Neural cell (in vitro differentiated cells): ENCODE measurements around the gene OR6Y1. TPM values are rescaled to one million over a fixed set of nuclear protein-coding genes. Genes with fewer than 3 reads are reported as not detected.

Source experiments
- H2AFZ ChIP-seq: fragments of 200-600, 300-800 bp; sonication (generic), shearing (Covaris generic); 2 replicates; pipeline ENCODE4 v1.6.0; 2014; ENCODE audit warnings: low read depth, mild to moderate bottlenecking, antibody characterized with exemption, low read length, moderate library complexity
- H3F3A ChIP-seq: fragments of 200-600 bp; shearing (Covaris generic); 2 replicates; pipeline ENCODE4 v1.6.1; 2016; ENCODE audit warnings: mild to moderate bottlenecking, moderate library complexity, mixed read lengths, antibody characterized with exemption, low read length; ENCODE audit not compliant: insufficient read depth, poor library complexity, severe bottlenecking
- H3K27ac ChIP-seq: fragments of 200-600, 300-800 bp; sonication (generic), shearing (Covaris generic); 2 replicates; pipeline ENCODE4 v1.5.1; 2014; ENCODE audit warnings: mild to moderate bottlenecking, low read length, moderate library complexity
- H3K27me3 ChIP-seq: fragments of 300-800, 200-600 bp; sonication (generic), shearing (Covaris generic); 2 replicates; pipeline ENCODE4 v1.6.0; 2014; ENCODE audit warnings: mild to moderate bottlenecking, low read depth, low read length, moderate library complexity; ENCODE audit not compliant: insufficient read depth
- H3K36me3 ChIP-seq: fragments of 300-800, 200-600 bp; sonication (generic), shearing (Covaris generic); 2 replicates; pipeline ENCODE4 v1.5.1; 2014; ENCODE audit warnings: mild to moderate bottlenecking, antibody characterized with exemption, low read length, moderate library complexity; ENCODE audit not compliant: insufficient read depth
- H3K4me2 ChIP-seq: fragments of 300-800, 200-600 bp; sonication (generic), shearing (Covaris generic); 2 replicates; pipeline ENCODE4 v1.6.0; 2014; ENCODE audit warnings: mild to moderate bottlenecking, low read length
- H3K4me3 ChIP-seq: fragments of 300-800, 200-600 bp; sonication (generic), shearing (Covaris generic); 2 replicates; pipeline ENCODE4 v1.5.1; 2014; ENCODE audit warnings: mild to moderate bottlenecking, low read length, moderate library complexity
- H3K79me2 ChIP-seq: fragments of 200-600 bp; shearing (Covaris generic); replicated peaks from 2 replicates; pipeline ENCODE4 v1.6.0; 2014; ENCODE audit warnings: mild to moderate bottlenecking, low read length, moderate library complexity; ENCODE audit not compliant: insufficient read depth
- H3K9ac ChIP-seq: fragments of 300-800, 200-600 bp; sonication (generic), shearing (Covaris generic); 2 replicates; pipeline ENCODE4 v1.6.1; 2016; ENCODE audit warnings: mild to moderate bottlenecking, low read length, mixed read lengths
- H3K9me2 ChIP-seq: fragments of 200-600 bp; shearing (Covaris generic); 2 replicates; pipeline ENCODE4 v1.6.1; 2016; ENCODE audit warnings: mild to moderate bottlenecking, low read length, mixed read lengths; ENCODE audit not compliant: insufficient read depth
- H3K9me3 ChIP-seq: fragments of 200-600, 300-800 bp; sonication (generic), shearing (Covaris generic); 2 replicates; pipeline ENCODE4 v1.6.1; 2016; ENCODE audit warnings: mild to moderate bottlenecking, mixed run types, low read length, moderate library complexity, mixed read lengths
- H4K20me1 ChIP-seq: fragments of 200-600 bp; shearing (Covaris generic); 2 replicates; pipeline ENCODE4 v1.6.1; 2016; ENCODE audit warnings: mild to moderate bottlenecking, mixed run types; ENCODE audit not compliant: insufficient read depth
- EP300 ChIP-seq: fragments of 450-650 bp; conservative IDR thresholded peaks from 2 replicates; pipeline ENCODE4 v1.6.1; 2014; ENCODE audit warnings: antibody characterized with exemption, mild to moderate bottlenecking, moderate library complexity; ENCODE audit not compliant: poor library complexity, severe bottlenecking
- EZH2 ChIP-seq: fragments of 200-600, 300-800 bp; shearing (Covaris generic), sonication (generic); IDR thresholded peaks from 2 replicates; pipeline ENCODE4 v1.6.1; 2014; ENCODE audit warnings: antibody characterized with exemption, low read length, borderline replicate concordance, mild to moderate bottlenecking; ENCODE audit not compliant: insufficient read depth, poor library complexity, severe bottlenecking
- MXI1 ChIP-seq: fragments of 450-650 bp; conservative IDR thresholded peaks from 2 replicates; pipeline ENCODE4 v1.6.1; 2014; ENCODE audit warnings: antibody characterized with exemption, mild to moderate bottlenecking; ENCODE audit not compliant: poor library complexity, severe bottlenecking
- POLR2AphosphoS5 ChIP-seq: IDR thresholded peaks from 2 replicates; pipeline ENCODE4 v1.6.1; 2012
- RAD21 ChIP-seq: fragments of 450-650 bp; conservative IDR thresholded peaks from 2 replicates; pipeline ENCODE4 v1.6.1; 2014; ENCODE audit warnings: antibody characterized with exemption, mild to moderate bottlenecking, moderate library complexity
- SMC3 ChIP-seq: fragments of 450-650 bp; conservative IDR thresholded peaks from 2 replicates; pipeline ENCODE4 v1.6.1; 2014; ENCODE audit warnings: antibody characterized with exemption, mild to moderate bottlenecking, moderate library complexity; ENCODE audit not compliant: poor library complexity
- TAF1 ChIP-seq: IDR thresholded peaks from 2 replicates; pipeline ENCODE4 v1.6.1; 2012; ENCODE audit warnings: low read depth
- polyA plus RNA-seq: library from polyadenylated mRNA; depleted of rRNA; stranded (reverse); fragments of >200 nt; gene quantifications from 2 replicates; pipeline ENCODE4 v1.2.3, GENCODE V29; 2014
- TF ChIP-seq, protein P1 (sequence below): IDR thresholded peaks from 2 replicates; pipeline ENCODE4 v1.6.1; 2012; ENCODE audit warnings: borderline replicate concordance
- TF ChIP-seq, protein P2 (sequence below): fragments of 450-650 bp; IDR thresholded peaks from 2 replicates; pipeline ENCODE4 v1.5.1; 2014; ENCODE audit warnings: antibody characterized with exemption, mild to moderate bottlenecking, moderate library complexity; ENCODE audit not compliant: poor library complexity, severe bottlenecking

Gene OR6Y1
- polyA plus RNA-seq, 1 donor from 2014 or later, result not detected

DNA sequence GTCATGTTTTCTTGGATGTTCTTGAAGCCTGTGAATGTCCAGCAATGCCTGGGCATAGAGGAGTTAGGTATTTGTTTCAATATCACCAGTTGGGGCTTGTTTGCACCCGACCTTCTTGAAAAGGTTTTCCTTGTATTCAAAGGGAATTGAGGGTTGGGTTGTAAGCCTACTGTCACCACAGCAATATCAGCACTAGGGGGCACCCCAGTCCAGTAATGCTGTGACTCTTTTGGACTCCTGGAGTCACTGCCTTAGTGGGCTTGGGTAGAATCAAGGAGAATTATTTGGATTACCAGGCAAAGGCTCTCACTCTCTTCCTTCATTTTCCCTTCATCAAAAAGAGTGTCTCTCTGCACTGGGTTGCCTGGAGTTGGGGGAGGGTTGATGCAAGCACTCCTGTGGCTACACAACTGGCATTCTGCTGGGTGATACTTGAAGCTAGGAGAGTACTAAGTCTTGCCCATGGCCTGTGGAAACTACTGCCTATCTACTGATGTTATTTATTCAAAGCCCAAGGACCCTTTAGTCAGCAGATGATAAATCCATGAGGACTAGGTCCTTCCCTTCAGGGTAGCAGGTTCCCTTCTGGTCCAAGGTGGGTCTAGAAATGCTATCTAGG lies 47.7 kb downstream of the OR6Y1 start:
- H3K36me3 ChIP-seq, result no peaks in the 10 kb centered on the region

DNA sequence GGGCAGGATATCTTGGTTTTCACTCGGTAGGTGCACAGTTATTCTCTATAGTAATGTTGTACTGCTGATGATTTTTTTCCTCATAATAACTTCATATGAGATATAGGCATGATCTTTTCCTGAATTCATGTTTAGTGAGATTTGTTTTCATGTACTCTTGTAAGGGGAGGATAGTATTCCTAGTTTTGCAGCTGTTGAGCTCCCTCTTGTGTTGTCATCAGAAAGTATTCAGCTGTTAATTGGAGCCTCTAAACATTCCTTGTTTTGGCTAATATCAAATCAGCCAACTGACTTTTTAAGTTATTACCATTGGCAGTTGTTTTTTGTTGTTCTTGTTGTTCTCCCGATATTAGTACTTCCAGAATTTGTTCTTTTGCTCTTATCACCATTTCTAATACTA lies 57.8 kb downstream of the OR6Y1 start:
- Histone ChIP-seq H3K79me2 (no peaks in the 10 kb centered on the region), H3K27me3 (no peaks in the 10 kb centered on the region), H3K9ac (no peak overlapping the region), H4K20me1 (no peaks in the 10 kb centered on the region), H3K4me2 (no peak overlapping the region), H3K4me3 (no peak overlapping the region), H3F3A (no peaks in the 10 kb centered on the region), H2AFZ (no peak overlapping the region), H3K36me3 (no peaks in the 10 kb centered on the region), H3K9me2 (no peaks in the 10 kb centered on the region), H3K27ac (no peak overlapping the region), H3K9me3 (no peaks in the 10 kb centered on the region)
- no peak for TF ChIP-seq TAF1
- no peak for TF ChIP-seq RAD21
- TF ChIP-seq EZH2, result no peak
- TF ChIP-seq SMC3, result no peak
- TF ChIP-seq POLR2AphosphoS5, result no peak
- TF ChIP-seq, protein P1, sequence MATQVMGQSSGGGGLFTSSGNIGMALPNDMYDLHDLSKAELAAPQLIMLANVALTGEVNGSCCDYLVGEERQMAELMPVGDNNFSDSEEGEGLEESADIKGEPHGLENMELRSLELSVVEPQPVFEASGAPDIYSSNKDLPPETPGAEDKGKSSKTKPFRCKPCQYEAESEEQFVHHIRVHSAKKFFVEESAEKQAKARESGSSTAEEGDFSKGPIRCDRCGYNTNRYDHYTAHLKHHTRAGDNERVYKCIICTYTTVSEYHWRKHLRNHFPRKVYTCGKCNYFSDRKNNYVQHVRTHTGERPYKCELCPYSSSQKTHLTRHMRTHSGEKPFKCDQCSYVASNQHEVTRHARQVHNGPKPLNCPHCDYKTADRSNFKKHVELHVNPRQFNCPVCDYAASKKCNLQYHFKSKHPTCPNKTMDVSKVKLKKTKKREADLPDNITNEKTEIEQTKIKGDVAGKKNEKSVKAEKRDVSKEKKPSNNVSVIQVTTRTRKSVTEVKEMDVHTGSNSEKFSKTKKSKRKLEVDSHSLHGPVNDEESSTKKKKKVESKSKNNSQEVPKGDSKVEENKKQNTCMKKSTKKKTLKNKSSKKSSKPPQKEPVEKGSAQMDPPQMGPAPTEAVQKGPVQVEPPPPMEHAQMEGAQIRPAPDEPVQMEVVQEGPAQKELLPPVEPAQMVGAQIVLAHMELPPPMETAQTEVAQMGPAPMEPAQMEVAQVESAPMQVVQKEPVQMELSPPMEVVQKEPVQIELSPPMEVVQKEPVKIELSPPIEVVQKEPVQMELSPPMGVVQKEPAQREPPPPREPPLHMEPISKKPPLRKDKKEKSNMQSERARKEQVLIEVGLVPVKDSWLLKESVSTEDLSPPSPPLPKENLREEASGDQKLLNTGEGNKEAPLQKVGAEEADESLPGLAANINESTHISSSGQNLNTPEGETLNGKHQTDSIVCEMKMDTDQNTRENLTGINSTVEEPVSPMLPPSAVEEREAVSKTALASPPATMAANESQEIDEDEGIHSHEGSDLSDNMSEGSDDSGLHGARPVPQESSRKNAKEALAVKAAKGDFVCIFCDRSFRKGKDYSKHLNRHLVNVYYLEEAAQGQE, result no peak
- no peak for TF ChIP-seq MXI1

More for the DNA sequence above, 47.7 kb downstream of the OR6Y1 start:
- no peaks in the 10 kb centered on the region for H3F3A ChIP-seq
- no peak overlapping the region for H3K27ac ChIP-seq
- H3K9me3 ChIP-seq, result no peaks in the 10 kb centered on the region
- H3K27me3 ChIP-seq, result no peaks in the 10 kb centered on the region
- H3K79me2 ChIP-seq, result no peaks in the 10 kb centered on the region
- no peak overlapping the region for H2AFZ ChIP-seq
- no peak overlapping the region for H3K9ac ChIP-seq
- TF ChIP-seq SMC3 (no peak), EP300 (no peak), EZH2 (no peak), RAD21 (no peak), MXI1 (no peak), TAF1 (no peak), POLR2AphosphoS5 (no peak)
- TF ChIP-seq, protein P1, result no peak
- TF ChIP-seq, protein P2, sequence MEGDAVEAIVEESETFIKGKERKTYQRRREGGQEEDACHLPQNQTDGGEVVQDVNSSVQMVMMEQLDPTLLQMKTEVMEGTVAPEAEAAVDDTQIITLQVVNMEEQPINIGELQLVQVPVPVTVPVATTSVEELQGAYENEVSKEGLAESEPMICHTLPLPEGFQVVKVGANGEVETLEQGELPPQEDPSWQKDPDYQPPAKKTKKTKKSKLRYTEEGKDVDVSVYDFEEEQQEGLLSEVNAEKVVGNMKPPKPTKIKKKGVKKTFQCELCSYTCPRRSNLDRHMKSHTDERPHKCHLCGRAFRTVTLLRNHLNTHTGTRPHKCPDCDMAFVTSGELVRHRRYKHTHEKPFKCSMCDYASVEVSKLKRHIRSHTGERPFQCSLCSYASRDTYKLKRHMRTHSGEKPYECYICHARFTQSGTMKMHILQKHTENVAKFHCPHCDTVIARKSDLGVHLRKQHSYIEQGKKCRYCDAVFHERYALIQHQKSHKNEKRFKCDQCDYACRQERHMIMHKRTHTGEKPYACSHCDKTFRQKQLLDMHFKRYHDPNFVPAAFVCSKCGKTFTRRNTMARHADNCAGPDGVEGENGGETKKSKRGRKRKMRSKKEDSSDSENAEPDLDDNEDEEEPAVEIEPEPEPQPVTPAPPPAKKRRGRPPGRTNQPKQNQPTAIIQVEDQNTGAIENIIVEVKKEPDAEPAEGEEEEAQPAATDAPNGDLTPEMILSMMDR, result no peak
- H3K4me3 ChIP-seq, result no peak overlapping the region
- no peaks in the 10 kb centered on the region for H3K9me2 ChIP-seq
- no peak overlapping the region for H3K4me2 ChIP-seq
- H4K20me1 ChIP-seq, result no peaks in the 10 kb centered on the region
